HG03520 (cell line): ENCODE data around the gene ELMOD3.
"Not testable (repeated sequence)": the region's sequence is repeated elsewhere in the genome, so short reads cannot be mapped to it uniquely, and the experiment has no call there.

Source experiments
- ATAC-seq: cut with Tn5 transposase; IDR thresholded peaks from one replicate; pipeline ENCODE4 v1.9.1; 2021; ENCODE audit warnings: mild to moderate bottlenecking, moderate library complexity; ENCODE audit not compliant: unreplicated experiment

ELMOD3 gene

GRCh38 chr2:85400541-85401463 is 46.2 kb downstream of the ELMOD3 start:
- ATAC-seq: no peak

GRCh38 chr2:85401464-85401805 is 46.9 kb downstream of the ELMOD3 start:
- ATAC-seq: no peak

- no peak for ATAC-seq
These were observed 47.3 kb downstream of the ELMOD3 start for GRCh38 chr2:85401844-85402243.

- ATAC-seq: no peak
These were observed 50.9 kb downstream of the ELMOD3 start for GRCh38 chr2:85405201-85406059.

GRCh38 chr2:85409845-85410583 is 55.4 kb downstream of the ELMOD3 start, which contains the start of gene CAPG:
CAPG (minus strand) TSS chr2:85410366; CDS start chr2:85402145, 8,221 bp downstream.
- peak; percentile 59 for ATAC-seq

GRCh38 chr2:85410584-85411404 is 56.2 kb downstream of the ELMOD3 start:
- no peak for ATAC-seq

GRCh38 chr2:85411405-85411748 is 56.8 kb downstream of the ELMOD3 start:
- ATAC-seq: no peak

GRCh38 chr2:85413592-85414420 is 59.2 kb downstream of the ELMOD3 start:
- ATAC-seq: no peak

- not testable (repeated sequence) for ATAC-seq
These were observed 59.8 kb downstream of the ELMOD3 start for GRCh38 chr2:85414421-85414759.

- no peak for ATAC-seq
These were observed 60.4 kb downstream of the ELMOD3 start for GRCh38 chr2:85414761-85415553.

GRCh38 chr2:85415980-85416650 is 61.5 kb downstream of the ELMOD3 start:
- ATAC-seq: no peak

GRCh38 chr2:85418132-85419008 is 63.8 kb downstream of the ELMOD3 start, which contains the start of gene SH2D6:
SH2D6 (plus strand) TSS chr2:85418714; CDS start chr2:85429466, 10,752 bp downstream.
- peak; percentile 77 for ATAC-seq

- ATAC-seq: no peak
These were observed 64.6 kb downstream of the ELMOD3 start for GRCh38 chr2:85419009-85419675.

- ATAC-seq: peak; percentile 64
These were observed 66.1 kb downstream of the ELMOD3 start for GRCh38 chr2:85420536-85421259.

- no peak for ATAC-seq
These were observed 66.9 kb downstream of the ELMOD3 start for GRCh38 chr2:85421260-85422071.
